DMS114 treated with DMSO at 0.1 percent for 48 hours (cell line): Measurements from ENCODE around the gene PPIF.

ENCODE experiments used
- DNase-seq: peaks from one replicate; lab custom pipeline; 2025; ENCODE audit not compliant: unreplicated experiment; lab: John Stamatoyannopoulos, UW

The PPIF gene

GRCh38 chr10:79347226-79347893 lies at the start of gene PPIF:
PPIF (plus strand) TSS chr10:79347469; CDS start chr10:79347549, 80 bp downstream.
- peak; percentile 74 for DNase-seq

GRCh38 chr10:79298403-79299244 lies 48.6 kb upstream of the PPIF start:
- DNase-seq: no peak

GRCh38 chr10:79299397-79300241 lies 47.6 kb upstream of the PPIF start:
- DNase-seq: no peak

- no peak for DNase-seq
Observed at GRCh38 chr10:79300711-79301110, 46.6 kb upstream of the PPIF start.

GRCh38 chr10:79301754-79302530 lies 45.3 kb upstream of the PPIF start:
- no peak for DNase-seq

GRCh38 chr10:79303631-79304478 lies 43.4 kb upstream of the PPIF start:
- DNase-seq: no peak

GRCh38 chr10:79304479-79305087 lies 42.7 kb upstream of the PPIF start:
- DNase-seq: no peak

GRCh38 chr10:79305515-79305914 lies 41.8 kb upstream of the PPIF start:
- DNase-seq: no peak

- no peak for DNase-seq
Observed at GRCh38 chr10:79305988-79306387, 41.3 kb upstream of the PPIF start.

- DNase-seq: no peak
Observed at GRCh38 chr10:79306644-79307220, 40.5 kb upstream of the PPIF start.

GRCh38 chr10:79308016-79308415 lies 39.3 kb upstream of the PPIF start:
- no peak for DNase-seq

GRCh38 chr10:79308969-79309665 lies 38.2 kb upstream of the PPIF start:
- no peak for DNase-seq

GRCh38 chr10:79310200-79310865 lies 36.9 kb upstream of the PPIF start:
- DNase-seq: no peak

GRCh38 chr10:79310911-79311573 lies 36.2 kb upstream of the PPIF start:
- no peak for DNase-seq

GRCh38 chr10:79311581-79312407 lies 35.5 kb upstream of the PPIF start:
- DNase-seq: no peak

GRCh38 chr10:79312601-79313187 lies 34.6 kb upstream of the PPIF start:
- no peak for DNase-seq
